ENCODE results near the gene COG1. TPM values are rescaled to one million over a fixed set of nuclear protein-coding genes. Genes with fewer than 3 reads are reported as not detected.

COG1 gene
- total and polyA plus RNA-seq, 8 donors: 30.7 to 54.3 (median 45.6) TPM

- intact Hi-C loops (cut with DNase I): no loop called here
- H3K27me3 ChIP-seq: no peaks in the 10 kb centered on the region
- H3K36me3 ChIP-seq: no peaks in the 10 kb centered on the region
- H3K9me3 ChIP-seq: no peaks in the 10 kb centered on the region
- DNase-seq: no peak
- H3K4me3 ChIP-seq: no peak overlapping the region
- H3K4me1 ChIP-seq: peaks cover 6 to 24% of the 10 kb centered on the region in 2 donors
- no peak for ATAC-seq
- H3K27ac ChIP-seq: no peak overlapping the region
- no peak for TF ChIP-seq CTCF (IDR thresholded peaks at IDR 0.05)
Observed at GRCh38 chr17:73187203-73187769, 5.6 kb upstream of the COG1 start.

GRCh38 chr17:73188011-73188410 lies 4.8 kb upstream of the COG1 start:
- Histone ChIP-seq H3K36me3 (no peaks in the 10 kb centered on the region), H3K4me3 (no peak overlapping the region), H3K27ac (no peak overlapping the region), H3K27me3 (no peaks in the 10 kb centered on the region), H3K9me3 (no peaks in the 10 kb centered on the region), H3K4me1 (peaks cover 6 to 24% of the 10 kb centered on the region in 2 donors)
- no peak for TF ChIP-seq CTCF (IDR thresholded peaks at IDR 0.05)
- intact Hi-C loops (cut with DNase I): no loop called here
- no peak for DNase-seq
- ATAC-seq: no peak

GRCh38 chr17:73189417-73190099 lies 3.3 kb upstream of the COG1 start:
- no peak overlapping the region for H3K4me3 ChIP-seq
- intact Hi-C loops (cut with DNase I): no loop called here
- TF ChIP-seq CTCF (IDR thresholded peaks at IDR 0.05): no peak
- H3K27me3 ChIP-seq: no peaks in the 10 kb centered on the region
- ATAC-seq: no peak
- H3K9me3 ChIP-seq: no peaks in the 10 kb centered on the region
- H3K36me3 ChIP-seq: no peaks in the 10 kb centered on the region
- H3K27ac ChIP-seq: no peak overlapping the region
- H3K4me1 ChIP-seq: peaks cover 11 to 23% of the 10 kb centered on the region in 2 donors
- DNase-seq: no peak

- H3K9me3 ChIP-seq: no peaks in the 10 kb centered on the region
- no peaks in the 10 kb centered on the region for H3K27me3 ChIP-seq
- peak overlapping the region; percentile 96 to 99 for H3K4me3 ChIP-seq
- peaks cover 11 to 29% of the 10 kb centered on the region in 2 donors for H3K4me1 ChIP-seq
- ATAC-seq (peak; percentile 70), DNase-seq (peak in 1 of 4 donors; percentile 71)
- H3K36me3 ChIP-seq: peaks cover 0 to 5% of the 10 kb centered on the region in 2 donors
- peak; percentile 76 to 85 for TF ChIP-seq CTCF (IDR thresholded peaks at IDR 0.05)
- H3K27ac ChIP-seq: peak overlapping the region; percentile 81 to 82
- intact Hi-C loops (cut with DNase I): no loop called here
Observed at GRCh38 chr17:73191443-73192205, 1.2 kb upstream of the COG1 start.

All from left lung (tissue), 10 donors.